Neural cell (in vitro differentiated cells): ENCODE results near the gene NFIX. TPM values are rescaled to one million over a fixed set of nuclear protein-coding genes. Genes with fewer than 3 reads are reported as not detected.
A peak's percentile ranks its signal among the peaks of the same experiment; 100 is the strongest.

Experiments
- H2AFZ ChIP-seq: fragments of 200-600, 300-800 bp; sonication (generic), shearing (Covaris generic); 2 replicates; pipeline ENCODE4 v1.6.0; 2014; ENCODE audit warnings: low read depth, mild to moderate bottlenecking, antibody characterized with exemption, low read length, moderate library complexity
- H3F3A ChIP-seq: fragments of 200-600 bp; shearing (Covaris generic); 2 replicates; pipeline ENCODE4 v1.6.1; 2016; ENCODE audit warnings: mild to moderate bottlenecking, moderate library complexity, mixed read lengths, antibody characterized with exemption, low read length; ENCODE audit not compliant: insufficient read depth, poor library complexity, severe bottlenecking
- H3K27ac ChIP-seq: fragments of 200-600, 300-800 bp; sonication (generic), shearing (Covaris generic); 2 replicates; pipeline ENCODE4 v1.5.1; 2014; ENCODE audit warnings: mild to moderate bottlenecking, low read length, moderate library complexity
- H3K27me3 ChIP-seq: fragments of 300-800, 200-600 bp; sonication (generic), shearing (Covaris generic); 2 replicates; pipeline ENCODE4 v1.6.0; 2014; ENCODE audit warnings: mild to moderate bottlenecking, low read depth, low read length, moderate library complexity; ENCODE audit not compliant: insufficient read depth
- H3K36me3 ChIP-seq: fragments of 300-800, 200-600 bp; sonication (generic), shearing (Covaris generic); 2 replicates; pipeline ENCODE4 v1.5.1; 2014; ENCODE audit warnings: mild to moderate bottlenecking, antibody characterized with exemption, low read length, moderate library complexity; ENCODE audit not compliant: insufficient read depth
- H3K4me2 ChIP-seq: fragments of 300-800, 200-600 bp; sonication (generic), shearing (Covaris generic); 2 replicates; pipeline ENCODE4 v1.6.0; 2014; ENCODE audit warnings: mild to moderate bottlenecking, low read length
- H3K4me3 ChIP-seq: fragments of 300-800, 200-600 bp; sonication (generic), shearing (Covaris generic); 2 replicates; pipeline ENCODE4 v1.5.1; 2014; ENCODE audit warnings: mild to moderate bottlenecking, low read length, moderate library complexity
- H3K79me2 ChIP-seq: fragments of 200-600 bp; shearing (Covaris generic); replicated peaks from 2 replicates; pipeline ENCODE4 v1.6.0; 2014; ENCODE audit warnings: mild to moderate bottlenecking, low read length, moderate library complexity; ENCODE audit not compliant: insufficient read depth
- H3K9ac ChIP-seq: fragments of 300-800, 200-600 bp; sonication (generic), shearing (Covaris generic); 2 replicates; pipeline ENCODE4 v1.6.1; 2016; ENCODE audit warnings: mild to moderate bottlenecking, low read length, mixed read lengths
- H3K9me2 ChIP-seq: fragments of 200-600 bp; shearing (Covaris generic); 2 replicates; pipeline ENCODE4 v1.6.1; 2016; ENCODE audit warnings: mild to moderate bottlenecking, low read length, mixed read lengths; ENCODE audit not compliant: insufficient read depth
- H3K9me3 ChIP-seq: fragments of 200-600, 300-800 bp; sonication (generic), shearing (Covaris generic); 2 replicates; pipeline ENCODE4 v1.6.1; 2016; ENCODE audit warnings: mild to moderate bottlenecking, mixed run types, low read length, moderate library complexity, mixed read lengths
- H4K20me1 ChIP-seq: fragments of 200-600 bp; shearing (Covaris generic); 2 replicates; pipeline ENCODE4 v1.6.1; 2016; ENCODE audit warnings: mild to moderate bottlenecking, mixed run types; ENCODE audit not compliant: insufficient read depth
- EP300 ChIP-seq: fragments of 450-650 bp; conservative IDR thresholded peaks from 2 replicates; pipeline ENCODE4 v1.6.1; 2014; ENCODE audit warnings: antibody characterized with exemption, mild to moderate bottlenecking, moderate library complexity; ENCODE audit not compliant: poor library complexity, severe bottlenecking
- EZH2 ChIP-seq: fragments of 200-600, 300-800 bp; shearing (Covaris generic), sonication (generic); IDR thresholded peaks from 2 replicates; pipeline ENCODE4 v1.6.1; 2014; ENCODE audit warnings: antibody characterized with exemption, low read length, borderline replicate concordance, mild to moderate bottlenecking; ENCODE audit not compliant: insufficient read depth, poor library complexity, severe bottlenecking
- MXI1 ChIP-seq: fragments of 450-650 bp; conservative IDR thresholded peaks from 2 replicates; pipeline ENCODE4 v1.6.1; 2014; ENCODE audit warnings: antibody characterized with exemption, mild to moderate bottlenecking; ENCODE audit not compliant: poor library complexity, severe bottlenecking
- POLR2AphosphoS5 ChIP-seq: IDR thresholded peaks from 2 replicates; pipeline ENCODE4 v1.6.1; 2012
- RAD21 ChIP-seq: fragments of 450-650 bp; conservative IDR thresholded peaks from 2 replicates; pipeline ENCODE4 v1.6.1; 2014; ENCODE audit warnings: antibody characterized with exemption, mild to moderate bottlenecking, moderate library complexity
- SMC3 ChIP-seq: fragments of 450-650 bp; conservative IDR thresholded peaks from 2 replicates; pipeline ENCODE4 v1.6.1; 2014; ENCODE audit warnings: antibody characterized with exemption, mild to moderate bottlenecking, moderate library complexity; ENCODE audit not compliant: poor library complexity
- TAF1 ChIP-seq: IDR thresholded peaks from 2 replicates; pipeline ENCODE4 v1.6.1; 2012; ENCODE audit warnings: low read depth
- polyA plus RNA-seq: library from polyadenylated mRNA; depleted of rRNA; stranded (reverse); fragments of >200 nt; gene quantifications from 2 replicates; pipeline ENCODE4 v1.2.3, GENCODE V29; 2014
- TF ChIP-seq, protein P1 (sequence below): IDR thresholded peaks from 2 replicates; pipeline ENCODE4 v1.6.1; 2012; ENCODE audit warnings: borderline replicate concordance
- TF ChIP-seq, protein P2 (sequence below): fragments of 450-650 bp; IDR thresholded peaks from 2 replicates; pipeline ENCODE4 v1.5.1; 2014; ENCODE audit warnings: antibody characterized with exemption, mild to moderate bottlenecking, moderate library complexity; ENCODE audit not compliant: poor library complexity, severe bottlenecking

The NFIX gene
- polyA plus RNA-seq, 1 donor from 2014 or later = not detected

DNA sequence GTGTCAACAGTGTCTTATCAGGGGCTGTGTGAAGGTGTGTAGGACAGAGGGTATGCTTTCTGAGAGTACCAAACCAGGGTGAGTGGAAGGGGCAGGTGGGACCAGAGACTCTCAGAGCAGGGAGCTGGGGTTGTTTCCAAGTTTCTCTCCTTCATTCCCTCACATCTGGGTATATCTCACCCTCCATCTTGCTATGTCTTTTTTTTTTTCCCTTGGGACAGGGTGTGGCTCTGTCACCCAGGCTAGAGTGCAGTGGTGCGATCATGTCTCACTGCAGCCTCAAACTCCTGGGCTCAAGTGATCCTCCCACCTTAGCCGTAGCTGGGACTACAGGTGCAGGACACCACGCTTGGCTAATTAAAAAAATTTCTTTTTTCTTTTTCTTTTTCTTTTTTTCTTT, 15.3 kb upstream of the NFIX start:
- Histone ChIP-seq H3K27me3 (peaks cover 11% of the 10 kb centered on the region), H2AFZ (no peak overlapping the region), H3K36me3 (no peaks in the 10 kb centered on the region), H3K9me2 (no peaks in the 10 kb centered on the region), H3K79me2 (no peaks in the 10 kb centered on the region), H3K4me2 (no peak overlapping the region), H4K20me1 (no peaks in the 10 kb centered on the region), H3F3A (no peaks in the 10 kb centered on the region), H3K27ac (no peak overlapping the region), H3K4me3 (no peak overlapping the region), H3K9ac (no peak overlapping the region), H3K9me3 (no peaks in the 10 kb centered on the region)
- no peak for TF ChIP-seq SMC3
- TF ChIP-seq EZH2 = no peak
- TF ChIP-seq EP300 = no peak
- TF ChIP-seq, protein P1, sequence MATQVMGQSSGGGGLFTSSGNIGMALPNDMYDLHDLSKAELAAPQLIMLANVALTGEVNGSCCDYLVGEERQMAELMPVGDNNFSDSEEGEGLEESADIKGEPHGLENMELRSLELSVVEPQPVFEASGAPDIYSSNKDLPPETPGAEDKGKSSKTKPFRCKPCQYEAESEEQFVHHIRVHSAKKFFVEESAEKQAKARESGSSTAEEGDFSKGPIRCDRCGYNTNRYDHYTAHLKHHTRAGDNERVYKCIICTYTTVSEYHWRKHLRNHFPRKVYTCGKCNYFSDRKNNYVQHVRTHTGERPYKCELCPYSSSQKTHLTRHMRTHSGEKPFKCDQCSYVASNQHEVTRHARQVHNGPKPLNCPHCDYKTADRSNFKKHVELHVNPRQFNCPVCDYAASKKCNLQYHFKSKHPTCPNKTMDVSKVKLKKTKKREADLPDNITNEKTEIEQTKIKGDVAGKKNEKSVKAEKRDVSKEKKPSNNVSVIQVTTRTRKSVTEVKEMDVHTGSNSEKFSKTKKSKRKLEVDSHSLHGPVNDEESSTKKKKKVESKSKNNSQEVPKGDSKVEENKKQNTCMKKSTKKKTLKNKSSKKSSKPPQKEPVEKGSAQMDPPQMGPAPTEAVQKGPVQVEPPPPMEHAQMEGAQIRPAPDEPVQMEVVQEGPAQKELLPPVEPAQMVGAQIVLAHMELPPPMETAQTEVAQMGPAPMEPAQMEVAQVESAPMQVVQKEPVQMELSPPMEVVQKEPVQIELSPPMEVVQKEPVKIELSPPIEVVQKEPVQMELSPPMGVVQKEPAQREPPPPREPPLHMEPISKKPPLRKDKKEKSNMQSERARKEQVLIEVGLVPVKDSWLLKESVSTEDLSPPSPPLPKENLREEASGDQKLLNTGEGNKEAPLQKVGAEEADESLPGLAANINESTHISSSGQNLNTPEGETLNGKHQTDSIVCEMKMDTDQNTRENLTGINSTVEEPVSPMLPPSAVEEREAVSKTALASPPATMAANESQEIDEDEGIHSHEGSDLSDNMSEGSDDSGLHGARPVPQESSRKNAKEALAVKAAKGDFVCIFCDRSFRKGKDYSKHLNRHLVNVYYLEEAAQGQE = no peak
- no peak for TF ChIP-seq POLR2AphosphoS5
- no peak for TF ChIP-seq MXI1
- TF ChIP-seq TAF1 = no peak
- TF ChIP-seq, protein P2, sequence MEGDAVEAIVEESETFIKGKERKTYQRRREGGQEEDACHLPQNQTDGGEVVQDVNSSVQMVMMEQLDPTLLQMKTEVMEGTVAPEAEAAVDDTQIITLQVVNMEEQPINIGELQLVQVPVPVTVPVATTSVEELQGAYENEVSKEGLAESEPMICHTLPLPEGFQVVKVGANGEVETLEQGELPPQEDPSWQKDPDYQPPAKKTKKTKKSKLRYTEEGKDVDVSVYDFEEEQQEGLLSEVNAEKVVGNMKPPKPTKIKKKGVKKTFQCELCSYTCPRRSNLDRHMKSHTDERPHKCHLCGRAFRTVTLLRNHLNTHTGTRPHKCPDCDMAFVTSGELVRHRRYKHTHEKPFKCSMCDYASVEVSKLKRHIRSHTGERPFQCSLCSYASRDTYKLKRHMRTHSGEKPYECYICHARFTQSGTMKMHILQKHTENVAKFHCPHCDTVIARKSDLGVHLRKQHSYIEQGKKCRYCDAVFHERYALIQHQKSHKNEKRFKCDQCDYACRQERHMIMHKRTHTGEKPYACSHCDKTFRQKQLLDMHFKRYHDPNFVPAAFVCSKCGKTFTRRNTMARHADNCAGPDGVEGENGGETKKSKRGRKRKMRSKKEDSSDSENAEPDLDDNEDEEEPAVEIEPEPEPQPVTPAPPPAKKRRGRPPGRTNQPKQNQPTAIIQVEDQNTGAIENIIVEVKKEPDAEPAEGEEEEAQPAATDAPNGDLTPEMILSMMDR = no peak
- no peak for TF ChIP-seq RAD21

DNA sequence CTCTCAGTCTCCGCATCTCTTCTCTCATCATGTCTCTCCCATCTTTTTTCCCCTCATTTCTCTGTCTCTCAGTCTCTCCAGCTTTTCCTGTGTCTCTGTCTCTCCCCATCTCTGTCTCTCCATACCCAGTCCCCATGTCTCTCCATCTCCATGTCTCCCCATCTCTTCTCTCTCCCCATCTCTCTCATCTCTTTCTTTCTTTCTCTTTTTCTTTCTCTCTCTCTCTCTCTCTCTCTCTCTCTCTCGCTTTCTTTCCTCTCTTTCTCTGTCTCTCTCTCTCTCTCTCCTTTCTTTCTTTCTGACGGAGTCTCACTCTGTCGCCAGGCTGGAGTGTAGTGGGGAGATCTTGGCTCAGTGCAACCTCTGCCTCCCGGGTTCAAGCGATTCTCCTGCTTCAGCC, 12.6 kb upstream of the NFIX start:
- H2AFZ ChIP-seq = no peak overlapping the region
- H3K9me3 ChIP-seq = no peaks in the 10 kb centered on the region
- no peak overlapping the region for H3K27ac ChIP-seq
- H3K9ac ChIP-seq = peak overlapping the region; percentile 48
- H3K79me2 ChIP-seq = no peaks in the 10 kb centered on the region
- TF ChIP-seq RAD21 (no peak), SMC3 (no peak), POLR2AphosphoS5 (no peak), TAF1 (no peak)
- no peaks in the 10 kb centered on the region for H3K9me2 ChIP-seq
- no peaks in the 10 kb centered on the region for H3F3A ChIP-seq
- H3K27me3 ChIP-seq = peaks cover 11% of the 10 kb centered on the region
- H4K20me1 ChIP-seq = no peaks in the 10 kb centered on the region
- H3K36me3 ChIP-seq = no peaks in the 10 kb centered on the region
- no peak overlapping the region for H3K4me2 ChIP-seq
- no peak overlapping the region for H3K4me3 ChIP-seq

DNA sequence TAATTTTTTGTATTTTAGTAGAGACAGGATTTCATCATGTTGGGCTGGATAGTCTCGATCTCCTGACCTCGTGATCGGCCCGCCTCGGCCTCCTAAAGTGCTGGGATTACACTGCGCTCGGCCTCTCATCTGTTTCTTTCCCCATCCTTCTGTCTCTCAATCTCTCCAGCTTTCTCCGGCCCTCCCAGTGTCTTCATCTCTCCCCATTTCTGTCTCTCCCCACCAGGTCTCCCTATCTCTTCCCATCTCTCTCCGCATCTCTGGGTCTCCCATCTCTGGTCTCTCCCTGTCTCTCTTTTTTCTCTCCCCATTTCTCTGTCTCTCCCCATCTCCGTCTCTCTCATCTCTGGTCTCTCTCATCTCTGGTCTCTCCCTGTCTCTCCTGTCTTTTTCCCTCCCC, 12.2 kb upstream of the NFIX start:
- Histone ChIP-seq H3K27ac (no peak overlapping the region), H3K9me2 (no peaks in the 10 kb centered on the region), H3K27me3 (peaks cover 11% of the 10 kb centered on the region), H2AFZ (peak overlapping the region; percentile 60), H3K79me2 (no peaks in the 10 kb centered on the region), H3K36me3 (no peaks in the 10 kb centered on the region), H3K9me3 (no peaks in the 10 kb centered on the region), H3K4me2 (no peak overlapping the region), H3F3A (no peaks in the 10 kb centered on the region), H3K9ac (peak overlapping the region; percentile 48), H4K20me1 (no peaks in the 10 kb centered on the region), H3K4me3 (peak overlapping the region; percentile 51)
- TF ChIP-seq TAF1 = no peak
- no peak for TF ChIP-seq SMC3
- TF ChIP-seq EP300 = no peak
